GM12878 (cell line): ENCODE results near the gene CENPX. TPM values are rescaled to one million over a fixed set of nuclear protein-coding genes. Genes with fewer than 3 reads are reported as not detected.

Experiments used
- ATF3 ChIP-seq: IDR thresholded peaks from 2 replicates; pipeline ENCODE4 v1.6.1; 2011; ENCODE audit warnings: low read depth, mild to moderate bottlenecking, low read length, moderate library complexity, borderline replicate concordance; ENCODE audit errors: extremely low read depth
- CHD1 ChIP-seq: IDR thresholded peaks from 2 replicates; pipeline ENCODE4 v1.6.1; 2012; ENCODE audit warnings: low read depth, low read length, improper control_type of control experiment
- CREM ChIP-seq: IDR thresholded peaks from 2 replicates; pipeline ENCODE4 v1.6.1; 2014; ENCODE audit warnings: antibody characterized with exemption, low read depth
- CUX1 ChIP-seq: IDR thresholded peaks from 2 replicates; pipeline ENCODE4 v1.6.1; 2012; ENCODE audit warnings: improper control_type of control experiment, low read depth, low read length; ENCODE audit not compliant: insufficient replicate concordance
- EED ChIP-seq: sonication (generic); IDR thresholded peaks from 2 replicates; pipeline ENCODE4 v1.6.1; 2016; ENCODE audit warnings: antibody characterized with exemption, low read depth
- MEF2A ChIP-seq: IDR thresholded peaks from 2 replicates; pipeline ENCODE4 v1.6.1; 2011; ENCODE audit warnings: low read depth, mild to moderate bottlenecking, low read length, moderate library complexity; ENCODE audit not compliant: insufficient read depth
- POLR2A ChIP-seq: IDR thresholded peaks from 2 replicates; pipeline ENCODE4 v1.6.1; 2011; ENCODE audit warnings: low read depth, mild to moderate bottlenecking, low read length
- SUZ12 ChIP-seq: fragments of 200-600 bp; sonication (generic); IDR thresholded peaks from one replicate; pipeline ENCODE4 v1.6.1; 2018; ENCODE audit warnings: antibody characterized with exemption, mild to moderate bottlenecking; ENCODE audit not compliant: unreplicated experiment
- polyA plus RNA-seq, 11 experiments: library from polyadenylated mRNA; depleted of rRNA in 4 of 11; unstranded in 6 of 11; stranded (reverse) in 5 of 11; fragments of >200 nt; fragmentation: Nextera tagmentation in 4 of 11; fragmentation: Illumina TruSeq in 1 of 11; extraction: Ambion mirVana in 4 of 11; extraction: Trizol in 1 of 11; gene quantifications; 1 replicate in 1 of 11; 2 replicates in 10 of 11; pipeline versions ENCODE4 v1.2.1 to v1.2.3, GENCODE V29; 2011 to 2016; ENCODE audit warnings: inconsistent platforms in 2 of 11, missing spikeins in 2 of 11, low read depth in 1 of 11
- total RNA-seq, 4 experiments: library from RNA; depleted of rRNA in 3 of 4; stranded (reverse); fragments of >200 nt in 3 of 4; fragmentation: Illumina TruSeq in 1 of 4; extraction: Trizol in 1 of 4; gene quantifications; 2 replicates each; pipeline versions ENCODE4 v1.2.1 to v1.2.3, GENCODE V29; 2013 to 2021

CENPX gene
- total and polyA plus RNA-seq, 10 of the 15 experiments (the other 5 are each of a cell fraction or from before 2014, with no cell fraction given): 11.7 to 182 (median 71.9) TPM

- TF ChIP-seq CUX1 (no peak), POLR2A (no peak; the same call in 1 of the 2 replicates), SUZ12 (no peak), CREM (no peak), EED (no peak), MEF2A (no peak), ATF3 (no peak), CHD1 (no peak)
Measured at GRCh38 chr17:82014432-82014831, 8.2 kb downstream of the CENPX start (continued).
